GM12891 (cell line): Measurements from ENCODE around the gene PAQR4.

Experiments used
- DNase-seq: peaks from one replicate; pipeline ENCODE4 v3.0.0; 2011; ENCODE audit warnings: low spot score; ENCODE audit not compliant: insufficient read length
- FAIRE-seq: peaks from 2 replicates; lab custom pipeline; 2011; peaks lifted over from hg19 to GRCh38; lab: Jason Lieb, UNC
- PAX5 ChIP-seq: IDR thresholded peaks from 2 replicates; pipeline ENCODE4 v1.6.1; 2011; ENCODE audit warnings: low read length, moderate library complexity, mild to moderate bottlenecking; ENCODE audit not compliant: insufficient read depth, severe bottlenecking
- POLR2A ChIP-seq: IDR thresholded peaks from 2 replicates; pipeline ENCODE4 v1.6.1; 2011; ENCODE audit warnings: low read depth, low read length, control low read depth
- POLR2AphosphoS5 ChIP-seq: IDR thresholded peaks from 2 replicates; pipeline ENCODE4 v1.6.1; 2011; ENCODE audit warnings: low read depth, low read length, control low read depth
- POU2F2 ChIP-seq: IDR thresholded peaks from 2 replicates; pipeline ENCODE4 v1.6.1; 2011; ENCODE audit warnings: low read depth, mild to moderate bottlenecking, control low read depth, low read length, moderate library complexity
- SPI1 ChIP-seq: IDR thresholded peaks from 2 replicates; pipeline ENCODE4 v1.6.1; 2011; ENCODE audit warnings: low read depth, low read length, control low read depth
- TAF1 ChIP-seq: IDR thresholded peaks from 2 replicates; pipeline ENCODE4 v1.6.1; 2011; ENCODE audit warnings: low read depth, low read length, control low read depth

The PAQR4 gene

DNA sequence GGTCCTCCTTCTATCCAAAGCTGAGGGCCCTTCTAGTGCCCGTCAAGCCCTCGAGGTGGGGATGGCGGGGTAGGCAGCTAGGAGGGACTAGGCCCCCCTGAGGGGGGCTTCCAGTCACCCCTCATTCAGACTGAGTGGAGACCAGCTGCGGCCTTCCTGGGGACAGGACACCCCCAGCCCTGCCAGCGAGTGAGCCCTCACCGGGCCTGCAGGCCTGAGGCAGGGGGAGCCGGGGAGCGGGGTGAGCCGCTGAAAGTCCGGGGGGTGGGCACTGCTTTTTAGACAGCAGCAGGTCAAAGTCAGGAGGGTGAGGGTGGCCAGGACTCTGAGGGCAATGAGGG lies 13.7 kb upstream of the PAQR4 start:
- DNase-seq: no peak
- FAIRE-seq: no peak
- TF ChIP-seq POLR2A (no peak), POU2F2 (no peak), SPI1 (no peak), POLR2AphosphoS5 (no peak), TAF1 (no peak)

DNA sequence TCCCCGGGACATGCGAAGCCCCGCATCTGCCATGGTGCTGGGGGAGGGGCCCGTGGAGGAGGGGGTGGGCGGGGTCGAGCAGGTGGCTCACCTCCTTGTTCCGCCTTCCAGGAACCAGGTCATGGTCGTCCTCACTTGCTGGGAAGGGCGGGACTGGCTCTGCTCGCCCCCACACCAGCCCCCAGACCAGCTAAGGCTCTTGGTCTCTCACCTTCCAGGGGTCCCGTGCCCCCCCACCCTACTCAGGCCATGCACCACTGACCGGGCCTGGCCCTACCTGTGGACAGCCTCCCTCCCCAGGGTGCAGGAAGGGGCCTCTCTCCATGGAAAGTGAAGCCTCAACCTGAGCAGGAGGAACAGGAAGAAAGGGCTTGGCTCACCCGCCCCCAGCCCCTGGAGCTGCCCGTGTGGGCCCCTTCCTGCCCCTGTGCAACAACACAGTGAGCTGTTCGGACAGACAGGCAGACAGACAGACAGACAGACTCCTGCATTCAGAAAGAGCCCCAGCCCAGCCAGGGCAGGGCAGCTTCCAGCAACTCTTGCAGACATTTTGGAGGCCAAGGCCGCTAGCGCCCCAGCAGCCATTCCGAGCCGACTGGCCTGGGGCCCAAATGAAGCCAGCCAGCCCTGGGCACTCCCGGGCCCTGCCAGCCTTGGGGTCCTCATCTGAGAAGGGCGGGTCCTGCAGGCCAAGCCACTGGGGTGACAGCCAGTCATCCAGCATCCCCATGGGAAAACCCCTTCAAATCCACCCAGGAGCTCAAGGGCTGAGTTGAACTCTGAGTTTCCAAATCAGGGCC lies 13.2 kb upstream of the PAQR4 start:
- DNase-seq: no peak
- no peak for FAIRE-seq
- TF ChIP-seq TAF1 (no peak), PAX5 (no peak), SPI1 (no peak), POLR2A (no peak), POU2F2 (no peak), POLR2AphosphoS5 (no peak)

DNA sequence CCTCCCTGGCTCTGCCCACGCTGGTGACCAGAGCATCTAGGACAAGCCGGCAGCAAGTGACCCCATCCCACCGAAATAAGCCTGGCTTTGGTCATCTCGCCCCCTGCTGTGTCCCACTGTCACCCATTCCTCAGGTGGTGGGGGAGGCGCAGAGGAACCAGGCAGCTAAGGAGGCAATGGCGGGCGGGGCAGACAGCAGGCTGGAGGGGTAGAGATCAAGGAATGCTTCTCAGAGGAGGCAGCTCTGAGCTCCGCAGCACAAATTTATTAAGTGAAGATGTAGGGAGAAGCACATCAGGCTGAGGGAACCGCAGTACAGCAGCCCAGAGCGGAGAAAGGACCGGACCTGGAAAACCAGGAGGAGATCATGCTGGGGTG lies 12.6 kb upstream of the PAQR4 start:
- no peak for TF ChIP-seq POLR2A
- FAIRE-seq (no peak), DNase-seq (no peak)

- DNase-seq (no peak), FAIRE-seq (no peak)
- TF ChIP-seq TAF1: no peak
- no peak for TF ChIP-seq PAX5
- TF ChIP-seq POU2F2: no peak
- no peak for TF ChIP-seq POLR2AphosphoS5
- no peak for TF ChIP-seq POLR2A
- no peak for TF ChIP-seq SPI1
These were observed 9.9 kb upstream of the PAQR4 start for GRCh38 chr16:2959206-2959605.

GRCh38 chr16:2960183-2961010 lies 8.8 kb upstream of the PAQR4 start:
- FAIRE-seq: no peak
- TF ChIP-seq POU2F2: no peak
- TF ChIP-seq POLR2A: no peak
- no peak for TF ChIP-seq SPI1
- no peak for TF ChIP-seq PAX5
- no peak for TF ChIP-seq POLR2AphosphoS5
- no peak for TF ChIP-seq TAF1
- DNase-seq: no peak

DNA sequence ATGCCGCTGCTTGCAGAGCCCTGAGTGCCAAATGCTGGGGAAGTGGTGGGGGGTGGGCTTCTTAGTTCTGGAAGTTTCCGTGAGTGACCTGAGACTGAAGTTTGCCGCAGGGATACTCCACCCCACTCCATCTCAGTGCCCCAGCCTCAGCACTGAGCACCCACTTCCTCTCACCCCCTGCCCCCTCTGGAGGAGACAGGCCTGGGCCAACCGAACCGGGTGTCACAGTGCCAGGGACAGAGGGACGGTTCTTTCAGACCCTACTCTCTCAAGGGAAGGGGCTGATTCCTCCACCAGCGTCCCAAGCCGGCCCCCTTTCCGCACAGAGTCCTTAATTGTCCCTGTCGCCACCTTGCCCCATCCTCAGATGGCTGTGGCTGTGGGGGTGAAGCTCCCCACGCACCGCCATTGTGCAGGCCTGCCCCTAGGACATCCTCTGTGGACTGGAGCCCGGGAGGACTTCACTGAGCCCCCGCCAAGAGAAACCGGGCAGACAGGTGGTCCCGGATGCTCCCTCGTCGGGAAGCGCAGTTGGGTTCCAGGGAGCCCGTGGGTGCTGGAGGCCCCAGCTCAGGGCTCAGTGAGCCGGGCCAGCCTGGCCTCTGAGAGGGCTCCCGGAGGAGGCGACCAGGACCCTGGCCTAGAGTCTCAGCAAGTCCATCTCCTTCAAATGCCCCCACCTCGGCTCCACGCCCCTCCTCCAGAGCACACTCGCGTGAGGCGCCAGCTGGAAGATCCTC lies 6.6 kb upstream of the PAQR4 start:
- FAIRE-seq (no peak), DNase-seq (no peak)
- TF ChIP-seq POU2F2 (no peak), POLR2AphosphoS5 (no peak), PAX5 (no peak), POLR2A (no peak), TAF1 (no peak), SPI1 (peak; percentile 31; the same call in 1 of the 2 replicates)

DNA sequence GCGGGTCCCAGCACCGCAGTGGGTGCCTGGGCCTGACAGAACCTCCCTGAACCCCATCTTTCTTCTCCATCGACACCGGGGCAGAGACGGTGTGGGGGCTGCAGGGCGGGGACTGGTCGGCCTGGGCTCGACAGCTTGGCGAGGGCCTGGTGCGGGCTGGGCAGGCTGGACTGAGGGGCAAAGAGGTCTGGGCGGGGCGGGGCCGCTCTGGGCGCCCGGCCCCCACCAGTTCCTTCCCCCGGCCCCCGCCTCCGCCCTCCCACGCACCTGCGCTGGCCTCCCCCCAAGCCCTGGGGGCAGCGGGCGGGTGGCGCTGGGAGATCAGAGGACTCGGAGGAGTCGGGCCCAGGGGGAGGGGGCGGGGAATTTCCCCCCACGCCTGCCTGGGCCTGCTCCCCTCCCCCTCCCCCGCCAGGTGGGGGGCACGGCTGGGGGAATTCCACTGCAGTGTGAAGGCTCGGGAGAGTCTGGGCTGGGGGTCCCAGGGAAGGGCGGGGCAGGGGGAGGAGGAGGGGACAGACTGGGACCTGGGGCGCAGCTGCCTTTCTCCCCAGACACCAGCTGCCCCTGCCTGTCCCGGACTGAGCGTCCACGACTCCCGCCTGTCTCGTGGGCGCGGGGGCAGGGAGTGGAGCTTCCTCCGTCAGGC lies 6.0 kb upstream of the PAQR4 start:
- FAIRE-seq (no peak), DNase-seq (no peak)
- no peak for TF ChIP-seq PAX5
- TF ChIP-seq POU2F2: no peak
- no peak for TF ChIP-seq SPI1
- no peak for TF ChIP-seq POLR2A
- TF ChIP-seq POLR2AphosphoS5: no peak
- TF ChIP-seq TAF1: no peak

DNA sequence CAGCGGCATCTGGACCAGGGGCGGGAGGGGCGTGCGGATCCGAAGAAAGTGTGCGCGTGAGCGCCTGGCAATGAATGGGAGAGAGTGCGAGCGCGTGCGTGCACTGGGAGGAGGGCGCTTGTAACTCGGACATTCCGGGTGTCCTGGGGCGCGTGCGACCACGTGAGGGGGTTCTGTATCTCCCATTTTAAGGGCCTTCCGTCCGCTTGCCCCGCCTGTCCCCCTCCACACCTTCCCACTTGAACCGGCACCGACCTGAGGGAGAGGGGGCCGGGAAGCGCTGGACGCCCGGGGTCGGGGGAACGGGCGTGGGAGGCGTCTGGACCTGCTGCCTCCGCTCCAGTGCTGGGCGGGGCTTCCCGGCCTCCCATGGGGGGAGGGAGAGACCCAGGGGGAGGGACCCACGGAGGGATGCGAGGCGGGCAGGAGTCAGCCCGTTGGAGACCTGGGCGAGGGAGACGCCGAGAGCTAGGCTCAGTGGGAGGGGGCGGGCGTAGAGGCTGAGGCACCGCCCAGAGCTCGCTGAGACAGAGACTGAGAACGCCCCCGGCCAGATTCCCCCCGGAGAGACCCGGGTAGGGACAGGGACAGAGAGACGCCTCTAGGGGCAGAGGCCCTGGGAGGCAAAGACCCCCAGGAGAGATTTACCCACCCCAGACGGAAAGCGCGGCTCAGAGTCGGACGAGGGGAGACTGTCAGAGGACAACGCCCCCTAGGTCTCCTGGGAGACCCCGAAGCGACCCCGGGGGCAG lies 5.2 kb upstream of the PAQR4 start, which contains the start of gene KREMEN2:
TSS of gene KREMEN2 (plus strand) at position 553 of the 752 bp plus-strand sequence. CDS start 246 bp downstream, outside the sequence.
- no peak for FAIRE-seq
- no peak for DNase-seq
- TF ChIP-seq POLR2A (no peak), TAF1 (no peak), SPI1 (no peak), POU2F2 (no peak), POLR2AphosphoS5 (no peak), PAX5 (no peak)
